AG09309 (cell line): ENCODE data around the gene DMAC2L.
"Not testable (repeated sequence)": the region's sequence is repeated elsewhere in the genome, so short reads cannot be mapped to it uniquely, and the experiment has no call there.

ENCODE experiments used
- DNase-seq: peaks from one replicate; pipeline ENCODE4 v3.0.0-alpha.2; 2010; ENCODE audit warnings: low read depth
- H3K4me3 ChIP-seq: 2 replicates; pipeline ENCODE4 v1.5.1; 2011; ENCODE audit warnings: mild to moderate bottlenecking, low read depth, low read length, moderate library complexity; ENCODE audit not compliant: control insufficient read depth
- CTCF ChIP-seq: IDR thresholded peaks from 2 replicates; pipeline ENCODE4 v1.5.1; 2011; ENCODE audit warnings: mild to moderate bottlenecking, low read depth, low read length, inconsistent platforms; ENCODE audit not compliant: insufficient read depth, control insufficient read depth; ENCODE audit errors: missing control alignments

DMAC2L gene

GRCh38 chr14:50348933-50349332 is 36.8 kb downstream of the DMAC2L start:
- no peak for TF ChIP-seq CTCF
- DNase-seq, result no peak
- H3K4me3 ChIP-seq, result no peak overlapping the region

GRCh38 chr14:50350975-50351374 is 38.9 kb downstream of the DMAC2L start:
- no peak for TF ChIP-seq CTCF
- DNase-seq, result no peak
- no peak overlapping the region for H3K4me3 ChIP-seq

- TF ChIP-seq CTCF, result no peak
- H3K4me3 ChIP-seq, result no peak overlapping the region
- no peak for DNase-seq
These were observed 40.5 kb downstream of the DMAC2L start for GRCh38 chr14:50352584-50352983.

- H3K4me3 ChIP-seq, result no peak overlapping the region
- DNase-seq, result no peak
- no peak for TF ChIP-seq CTCF
These were observed 41.0 kb downstream of the DMAC2L start for GRCh38 chr14:50353126-50353525.

GRCh38 chr14:50354527-50354926 is 42.4 kb downstream of the DMAC2L start:
- no peak for DNase-seq
- no peak for TF ChIP-seq CTCF
- no peak overlapping the region for H3K4me3 ChIP-seq

- DNase-seq, result no peak
- TF ChIP-seq CTCF, result no peak
- no peak overlapping the region for H3K4me3 ChIP-seq
These were observed 43.6 kb downstream of the DMAC2L start for GRCh38 chr14:50355692-50356091.

GRCh38 chr14:50356283-50356682 is 44.2 kb downstream of the DMAC2L start:
- DNase-seq, H3K4me3 ChIP-seq: not testable (repeated sequence)
